Loucy (cell line): ENCODE measurements around the gene CYP46A1.
"Not testable (repeated sequence)": the region's sequence is repeated elsewhere in the genome, so short reads cannot be mapped to it uniquely, and the experiment has no call there.

ENCODE experiments used
- CTCF ChIP-seq: fragments of 200-600 bp; sonication (generic); conservative IDR thresholded peaks from 2 replicates; pipeline ENCODE4 v1.5.1; 2014; ENCODE audit warnings: mild to moderate bottlenecking, antibody characterized with exemption, low read length
- EZH2phosphoT487 ChIP-seq: fragments of 200-600 bp; IDR thresholded peaks from 2 replicates; pipeline ENCODE4 v1.6.1; 2018; ENCODE audit warnings: antibody characterized with exemption, mild to moderate bottlenecking, moderate library complexity, borderline replicate concordance

GRCh38 chr14:99642771-99643170, 41.3 kb upstream of the CYP46A1 start:
- not testable (repeated sequence) for TF ChIP-seq CTCF, EZH2phosphoT487
